Stimulated activated CD8-positive, alpha-beta memory T cell treated with anti-CD3 and anti-CD28 coated beads, Interleukin-4, amount 100 ng/mL, for 1 hour (primary cell): ENCODE measurements around the gene ARHGEF4.

Experiments used
- DNase-seq, 2 donors: peaks; one replicate each; pipeline ENCODE4 v3.0.0-alpha.2; 2020; ENCODE audit warnings: low read depth in 2 of 2, low spot score in 1 of 2

ARHGEF4 gene

GRCh38 chr2:130836501-130837174 is at the start of gene ARHGEF4:
ARHGEF4 (plus strand) TSS chr2:130836914; CDS start chr2:130836954, 40 bp downstream.
- DNase-seq, result no peak

DNA sequence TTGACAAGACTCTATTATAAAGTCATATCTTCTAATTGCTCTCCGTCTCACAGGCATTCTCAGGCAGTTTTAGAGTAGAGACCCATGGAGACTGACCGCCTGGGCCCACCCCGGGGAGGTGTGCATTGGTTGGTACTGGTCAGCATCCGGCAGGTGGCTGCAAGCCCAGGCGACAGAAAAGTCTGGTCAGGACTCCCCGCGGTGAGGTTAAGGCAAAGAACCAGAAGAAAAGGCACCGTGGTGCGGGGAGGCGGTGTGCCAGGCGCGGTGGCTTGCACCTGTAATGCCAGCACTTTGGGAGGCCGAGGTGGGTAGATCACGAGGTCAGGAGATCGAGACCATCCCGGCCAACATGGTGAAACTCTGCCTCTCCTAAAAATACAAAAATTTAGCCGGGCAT is 48.9 kb upstream of the ARHGEF4 start:
- no peak for DNase-seq

DNA sequence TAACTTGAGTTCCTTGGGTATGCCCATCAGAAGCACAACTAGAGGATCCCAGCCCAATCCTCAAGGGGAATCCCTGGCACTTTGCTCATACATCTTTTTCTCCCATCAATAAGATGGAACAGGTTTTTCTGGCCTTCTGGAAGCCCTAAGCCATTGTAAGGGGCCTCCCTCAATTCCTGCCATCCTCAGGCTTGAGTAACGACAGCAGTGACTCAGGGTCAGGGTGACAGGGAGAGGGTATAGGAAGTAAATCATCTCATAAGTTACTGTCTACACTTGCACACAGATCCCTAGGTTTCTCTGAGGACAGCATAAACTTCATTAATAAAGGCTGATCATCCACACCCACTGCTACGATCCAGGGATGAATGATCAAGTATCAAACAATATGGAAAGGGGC is 46.4 kb upstream of the ARHGEF4 start:
- DNase-seq, result no peak

- no peak for DNase-seq
Measured at GRCh38 chr2:130790804-130791616, 45.7 kb upstream of the ARHGEF4 start.

- no peak for DNase-seq
Measured at GRCh38 chr2:130791617-130791939, 45.1 kb upstream of the ARHGEF4 start.

DNA sequence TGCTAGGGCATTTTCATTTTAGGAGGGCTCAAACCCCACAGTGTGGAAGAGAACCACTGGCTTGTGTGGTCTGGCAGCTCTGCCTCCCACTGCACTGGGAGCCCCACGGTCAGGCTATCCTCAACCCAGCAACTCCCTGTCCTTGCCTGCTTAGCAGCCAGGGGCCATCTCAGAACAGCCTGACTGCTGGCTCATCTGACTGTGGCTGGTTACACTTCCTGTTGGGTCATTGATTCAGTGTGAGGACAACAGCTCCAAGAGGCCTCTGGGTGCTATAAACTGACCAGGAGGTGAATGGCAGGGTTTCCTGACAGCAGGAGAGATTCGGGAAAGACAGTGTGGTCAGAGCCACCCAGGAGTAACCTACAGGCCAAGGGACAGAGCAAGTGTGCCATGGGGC is 41.3 kb upstream of the ARHGEF4 start:
- DNase-seq, result no peak

DNA sequence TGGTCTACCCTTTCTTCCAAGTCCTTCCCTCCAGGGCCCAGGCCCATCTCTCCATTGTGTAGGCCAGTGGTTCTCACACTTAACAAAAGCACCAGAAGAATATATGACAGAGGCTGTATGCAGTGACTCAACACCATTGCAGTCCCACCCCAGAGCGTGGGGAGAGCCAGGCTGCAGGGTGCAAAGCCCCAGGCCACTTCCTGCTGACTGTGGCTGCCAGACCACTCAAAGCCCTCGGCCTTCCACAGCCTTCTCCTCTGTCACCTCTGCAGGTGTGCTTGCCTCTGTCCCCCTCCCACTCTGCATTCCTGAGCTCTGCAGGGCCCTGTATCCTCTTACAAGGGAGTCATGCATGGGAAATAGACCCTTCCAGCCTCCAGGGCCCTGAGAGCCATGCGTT is 40.4 kb upstream of the ARHGEF4 start:
- peak in 1 of 2 donors; percentile 5 for DNase-seq

GRCh38 chr2:130797493-130798435 is 39.0 kb upstream of the ARHGEF4 start:
- peak; percentile 89 to 93 for DNase-seq

DNA sequence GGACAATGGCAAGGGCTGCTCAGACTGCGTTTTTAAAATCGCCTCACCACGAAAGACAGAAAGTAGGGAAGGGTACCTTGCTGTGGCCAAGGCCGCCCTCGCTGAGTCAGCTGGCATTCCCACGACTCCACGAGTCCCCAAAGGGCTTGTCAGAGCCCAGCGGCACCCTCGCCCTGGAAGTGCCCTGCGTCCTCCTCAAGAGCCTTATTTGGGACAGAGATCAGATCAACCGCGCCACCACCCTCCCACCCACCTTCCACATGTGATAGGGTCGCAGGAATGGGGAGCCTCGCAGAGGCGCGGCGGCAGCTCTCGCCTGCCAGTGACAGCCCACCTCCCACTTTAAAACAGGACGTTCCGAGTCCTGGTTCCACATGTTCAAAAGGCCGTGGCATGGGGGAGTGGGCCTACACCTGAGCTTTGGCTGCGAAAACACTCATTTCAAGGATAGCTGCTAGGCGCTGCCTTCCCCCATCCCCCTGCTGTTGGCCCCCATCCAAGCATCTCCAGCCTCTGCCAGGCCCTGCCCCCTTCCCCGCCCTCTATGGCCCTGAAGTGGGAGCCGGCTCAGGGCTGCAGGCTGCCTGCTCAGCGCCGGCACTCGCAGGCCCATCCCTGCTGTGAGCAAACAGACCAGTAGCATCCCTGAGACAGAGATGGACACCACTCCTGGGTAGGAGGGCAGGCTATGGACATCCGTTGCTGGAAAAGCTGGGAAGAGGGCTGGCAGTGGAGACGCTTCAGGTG is 38.1 kb upstream of the ARHGEF4 start:
- DNase-seq, result no peak

DNA sequence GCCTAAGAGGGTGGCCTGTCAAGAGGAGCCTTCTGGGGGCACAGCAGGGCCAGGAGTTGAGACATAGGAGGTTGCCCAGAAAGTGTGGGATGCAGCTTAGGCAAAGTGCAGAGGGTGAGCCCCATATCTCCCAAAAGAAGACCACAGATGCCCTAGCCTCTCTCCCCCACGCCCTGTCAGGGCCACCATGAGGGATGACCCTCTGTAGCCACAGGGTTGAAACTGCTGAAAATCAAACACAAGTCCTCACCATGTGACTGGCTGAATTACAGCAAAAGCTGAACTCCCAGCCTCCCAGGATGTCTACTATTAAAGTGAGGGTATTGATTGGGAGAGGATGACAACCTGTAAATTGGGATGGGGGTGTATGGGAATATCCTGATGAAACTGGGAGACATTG is 37.4 kb upstream of the ARHGEF4 start:
- no peak for DNase-seq

GRCh38 chr2:130805613-130806012 is 31.1 kb upstream of the ARHGEF4 start:
- no peak for DNase-seq

GRCh38 chr2:130806370-130806769 is 30.3 kb upstream of the ARHGEF4 start:
- DNase-seq, result no peak

DNA sequence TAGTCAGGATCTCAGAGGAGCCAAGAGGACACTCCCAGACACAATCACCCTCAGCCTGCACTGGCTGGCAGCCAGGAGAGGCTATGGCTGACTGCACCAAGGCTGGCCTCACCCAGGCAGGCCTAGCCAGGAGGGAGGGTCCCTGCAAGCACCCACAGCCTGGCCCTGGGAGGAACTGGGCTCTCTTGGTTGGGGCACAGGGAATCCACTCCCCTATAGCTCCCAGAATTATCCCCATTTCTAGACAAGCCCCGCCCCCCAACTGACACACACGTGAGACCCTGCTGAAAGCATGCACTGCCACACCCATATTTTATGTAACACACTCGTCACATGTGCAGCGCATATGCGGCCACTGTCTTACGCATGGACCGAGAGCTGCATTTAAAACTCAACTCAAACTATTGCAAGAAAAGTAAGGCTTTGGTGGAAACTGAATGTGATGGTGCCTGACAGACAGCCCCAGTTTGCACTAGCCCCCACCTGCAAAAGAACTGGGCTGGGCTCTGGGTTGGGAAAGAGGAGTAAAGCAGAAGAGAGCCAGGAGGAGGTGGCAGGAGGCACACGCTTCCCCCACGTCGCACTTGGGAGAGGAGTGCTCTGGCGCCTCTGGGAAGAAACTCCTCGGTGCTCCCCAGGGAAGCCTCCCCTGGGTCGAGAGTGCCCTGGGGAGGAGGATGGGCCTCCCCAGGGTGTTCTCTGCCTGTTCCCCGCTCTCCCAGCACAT is 28.9 kb upstream of the ARHGEF4 start:
- DNase-seq, result no peak

DNA sequence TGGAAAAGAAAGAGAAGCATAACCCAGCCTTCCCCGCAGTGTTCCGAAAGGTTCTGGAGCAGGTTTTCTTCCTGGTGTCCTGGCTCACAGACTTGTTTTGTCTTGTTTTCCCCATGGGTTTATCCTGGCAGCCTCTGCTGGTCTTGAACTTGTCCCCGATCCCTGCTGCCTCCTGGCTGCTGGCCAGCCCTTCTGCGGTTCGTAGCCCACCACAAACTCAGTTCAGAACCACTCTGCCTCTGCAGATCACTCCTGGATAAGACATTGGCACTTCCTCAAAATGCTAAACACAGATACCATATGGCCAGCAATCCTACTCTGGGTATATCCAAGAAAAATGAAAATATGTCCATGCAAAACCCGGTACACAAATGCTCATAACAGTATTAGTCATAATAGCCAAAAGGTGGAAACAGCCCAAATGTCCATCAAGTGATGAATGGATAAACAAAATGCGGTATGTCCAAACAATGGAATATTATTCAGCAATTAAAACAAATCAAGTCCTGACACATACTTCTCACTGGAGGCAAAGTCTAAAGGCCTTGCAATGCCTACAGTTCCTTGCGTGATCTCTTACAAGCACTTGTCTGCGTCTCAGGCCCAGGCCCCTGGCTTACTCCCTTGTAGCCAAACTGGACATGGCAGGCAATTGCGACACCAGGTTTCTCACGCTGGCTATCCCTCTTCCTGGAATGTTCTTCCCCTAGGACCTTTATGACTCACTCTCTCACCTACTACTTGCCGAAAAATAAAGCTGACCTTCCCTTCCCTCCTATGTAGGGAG is 28.0 kb upstream of the ARHGEF4 start:
- no peak for DNase-seq

DNA sequence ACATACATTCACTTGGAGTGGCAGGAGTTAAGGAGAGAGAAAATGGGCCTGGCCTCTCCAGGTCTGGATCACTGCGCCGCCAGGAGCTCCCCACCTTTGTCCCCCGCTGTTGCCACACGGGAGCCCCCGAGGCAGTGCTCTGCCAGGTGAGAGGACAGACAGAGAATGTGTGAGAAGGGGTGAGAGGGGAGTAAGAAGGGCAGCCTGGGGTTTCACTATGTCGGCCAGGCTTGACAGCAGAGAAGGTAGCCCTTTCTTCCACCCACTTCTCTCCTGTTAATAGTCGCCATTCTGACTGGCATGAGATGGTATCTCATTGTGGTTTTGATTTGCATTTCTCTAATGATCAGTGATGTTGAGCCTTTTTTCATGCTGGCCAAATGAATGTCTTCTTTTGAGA is 26.2 kb upstream of the ARHGEF4 start:
- no peak for DNase-seq

DNA sequence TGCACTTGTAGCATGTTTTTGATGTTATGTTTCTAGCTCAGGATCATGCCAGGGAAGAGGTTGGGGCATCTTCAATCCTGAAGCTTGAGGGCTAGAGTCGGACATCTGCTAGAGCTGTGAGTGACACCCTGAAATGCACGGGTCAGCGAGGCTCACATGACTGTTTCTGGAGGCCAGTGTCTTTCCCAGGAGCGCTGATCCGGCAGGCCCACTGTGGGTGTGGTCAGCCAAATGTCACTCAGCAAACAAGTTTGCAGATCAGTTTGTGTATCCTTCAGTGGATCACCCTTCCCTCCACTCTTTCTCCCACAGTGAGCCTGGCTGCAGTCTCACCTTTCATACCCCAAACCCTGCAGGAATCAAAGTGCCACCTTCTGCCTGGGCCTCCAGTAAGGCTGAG is 23.0 kb upstream of the ARHGEF4 start:
- DNase-seq, result no peak

DNA sequence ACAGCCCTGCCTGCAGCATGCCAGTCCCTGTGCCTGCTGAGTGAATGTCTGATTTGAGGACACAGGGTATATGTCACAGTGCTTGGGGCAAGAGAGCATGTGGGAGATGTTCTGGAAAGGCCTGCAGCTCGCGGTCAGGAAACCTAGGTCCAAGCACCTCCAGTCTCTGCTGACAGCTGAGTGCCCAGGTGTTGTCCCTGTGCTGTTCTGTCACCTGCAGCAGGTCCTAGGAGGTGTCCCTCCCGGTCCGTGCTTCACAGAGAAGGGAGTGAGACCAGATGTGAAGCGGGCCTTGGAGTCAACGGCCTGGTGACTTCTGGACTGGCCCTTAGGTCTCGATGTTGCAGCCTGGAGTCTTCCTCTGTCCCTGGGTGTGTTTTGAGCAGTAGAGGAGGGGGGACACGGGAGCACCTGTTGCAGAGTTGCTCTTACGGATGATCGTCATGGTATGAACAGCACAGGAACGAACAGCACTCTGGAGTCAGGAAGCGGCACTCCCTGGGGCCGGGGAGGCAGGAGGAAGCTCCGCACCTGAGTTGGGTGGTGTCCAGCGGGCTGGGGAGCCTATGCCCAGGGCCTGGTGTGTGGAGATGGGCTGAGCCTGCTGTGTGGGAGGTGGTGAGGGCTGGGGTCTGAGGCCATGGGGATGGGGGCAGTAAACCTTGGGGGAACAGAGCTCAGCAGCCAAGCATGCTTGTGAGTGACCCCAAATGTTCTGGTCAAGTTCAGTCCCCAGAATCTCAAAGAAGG is 21.6 kb upstream of the ARHGEF4 start:
- no peak for DNase-seq

- no peak for DNase-seq
Measured at GRCh38 chr2:130818809-130819208, 17.9 kb upstream of the ARHGEF4 start.

GRCh38 chr2:130819226-130819607 is 17.5 kb upstream of the ARHGEF4 start:
- no peak for DNase-seq
